ENCODE measurements around the gene MYL7. TPM values are rescaled to one million over a fixed set of nuclear protein-coding genes. Genes with fewer than 3 reads are reported as not detected.

MYL7 gene
- total RNA-seq, 1 experiment from 2014 or later, result not detected

GRCh38 chr7:44101966-44102845 is 38.9 kb downstream of the MYL7 start (continued):
- TF ChIP-seq REST (IDR thresholded peaks at IDR 0.05; ENCODE audit: low read depth) (no peak), RAD21 (IDR thresholded peaks at IDR 0.05; ENCODE audit: low read depth) (no peak), FOSL1 (IDR thresholded peaks at IDR 0.05; ENCODE audit: low read depth) (no peak), CBX3 (IDR thresholded peaks at IDR 0.05; ENCODE audit: low read depth) (no peak)

GRCh38 chr7:44101303-44101965 is 39.7 kb downstream of the MYL7 start:
- CTCF ChIA-PET, result no interaction called here

More at GRCh38 chr7:44101303-44101965, 39.7 kb downstream of the MYL7 start:
- Histone ChIP-seq H3K27me3 (ENCODE audit: insufficient read depth, low read length) (no peaks in the 10 kb centered on the region), H4K20me1 (ENCODE audit: insufficient read depth) (no peaks in the 10 kb centered on the region), H3K4me1 (ENCODE audit: control insufficient read depth in 1 of 2, insufficient read depth in 2 of 2, low read length in 2 of 2) (peaks cover 0 to 6% of the 10 kb centered on the region in 2 experiments; a peak in 2 of 4 replicates), H2AFZ (ENCODE audit: low read depth, low read length, poor library complexity, severe bottlenecking) (no peak overlapping the region), H3K4me2 (ENCODE audit: low read length) (no peak overlapping the region), H3K9me3 (ENCODE audit: control insufficient read depth in 1 of 2, insufficient read depth in 1 of 2, low read depth in 1 of 2, low read length in 2 of 2) (no peaks in the 10 kb centered on the region), H3K9ac (ENCODE audit: low read length) (no peak overlapping the region), H3K79me2 (ENCODE audit: insufficient read depth, low read length) (no peaks in the 10 kb centered on the region), H3K36me3 (ENCODE audit: control insufficient read depth in 1 of 2, insufficient read depth in 2 of 2, low read length in 2 of 2) (no peaks in the 10 kb centered on the region), H3K9me2 (ENCODE audit: insufficient read depth) (no peaks in the 10 kb centered on the region), H3K27ac (ENCODE audit: low read depth, low read length) (no peak overlapping the region), H3K4me3 (replicated peaks in 1 of 2; ENCODE audit: low read depth in 1 of 2, low read length in 2 of 2) (no peak overlapping the region)
- no TSS peak for BruUV-seq (replicated peaks)
- RAD21 ChIA-PET (ENCODE audit: low non-redundant PET in 1 of 2, low total read pairs in 2 of 2, uncharacterized antibody in 2 of 2, unreplicated experiment in 2 of 2), result no interaction called here
- intact Hi-C loops (cut with micrococcal nuclease), result no loop called here
- DNase-seq (ENCODE audit: low read depth, low spot score) (no peak), ATAC-seq (no peak)
- TF ChIP-seq YY1 (IDR thresholded peaks at IDR 0.05; ENCODE audit: extremely low read depth, insufficient replicate concordance, low read depth, low read length), result no peak
- no peak for TF ChIP-seq ZNF274 (IDR thresholded peaks at IDR 0.05; ENCODE audit: low read depth, low read length)
- no peak for TF ChIP-seq EZH2 (IDR thresholded peaks at IDR 0.05)
- no peak for TF ChIP-seq ZFX (IDR thresholded peaks at IDR 0.05)
- TF ChIP-seq EGR1 (IDR thresholded peaks at IDR 0.05; ENCODE audit: low read depth), result no peak
- TF ChIP-seq ATF3 (IDR thresholded peaks at IDR 0.05), result no peak
- TF ChIP-seq FOSL1 (IDR thresholded peaks at IDR 0.05; ENCODE audit: low read depth), result no peak
- TF ChIP-seq JUND (IDR thresholded peaks at IDR 0.05), result no peak
- no peak for TF ChIP-seq ZBTB33 (IDR thresholded peaks at IDR 0.05; ENCODE audit: extremely low read depth, insufficient replicate concordance, low read length)
- no peak for TF ChIP-seq POLR2A (IDR thresholded peaks at IDR 0.05; ENCODE audit: borderline replicate concordance, extremely low read depth, insufficient read depth, insufficient read length)
- TF ChIP-seq TCF7L2 (IDR thresholded peaks at IDR 0.05; ENCODE audit: borderline replicate concordance, extremely low read depth, insufficient read depth, insufficient read length), result no peak
- TF ChIP-seq SP1 (IDR thresholded peaks at IDR 0.05; ENCODE audit: low read depth), result no peak
- POLR2A ChIA-PET, result no interaction called here

Measured in HCT116 (cell line).